ENCODE measurements around the gene UFD1. TPM values are rescaled to one million over a fixed set of nuclear protein-coding genes. Genes with fewer than 3 reads are reported as not detected.

The UFD1 gene
- total and polyA plus RNA-seq, 2 donors (not counting 1 experiment from before 2014, with no cell fraction given), result 43.5 to 70.1 TPM

DNA sequence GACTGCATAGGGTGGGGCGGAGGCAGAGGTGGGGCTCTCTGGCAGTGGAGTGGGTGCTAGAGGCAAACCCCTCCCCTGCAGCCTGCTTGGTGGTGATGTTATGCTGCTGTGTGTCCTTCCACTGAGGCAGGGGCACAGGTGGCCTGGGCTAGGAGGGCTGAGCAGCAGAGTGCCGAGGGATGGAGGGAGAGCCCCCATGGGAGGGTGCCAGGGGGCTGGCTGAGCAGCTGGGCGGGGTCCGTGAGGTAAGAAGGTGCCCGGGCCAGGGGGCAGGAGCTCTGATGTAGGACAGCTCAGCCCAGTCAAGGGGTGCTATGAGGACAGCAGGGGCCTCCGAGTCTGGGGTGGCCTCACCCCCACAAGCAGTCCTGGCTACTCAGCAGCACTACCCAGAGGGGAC, 41.0 kb upstream of the UFD1 start:
- Histone ChIP-seq H3K4me3 (ENCODE audit: control extremely low read depth in 1 of 5, extremely low read depth in 1 of 5, insufficient read depth in 1 of 5, low read depth in 2 of 5, low read length in 4 of 5) (no peak overlapping the region), H3K79me2 (ENCODE audit: control insufficient read depth, insufficient read depth, low read length) (no peaks in the 10 kb centered on the region), H3K4me2 (replicated peaks; ENCODE audit: low read depth, low read length, poor library complexity, severe bottlenecking) (no peak overlapping the region), H3K27ac (ENCODE audit: low read length in 2 of 2) (no peak overlapping the region), H3K9me3 (ENCODE audit: control extremely low read depth in 1 of 3, control insufficient read depth in 2 of 3, insufficient read depth in 1 of 3, low read length in 2 of 3) (peaks cover 0 to 2% (median 0%) of the 10 kb centered on the region in 3 donors), H3K9ac (ENCODE audit: low read length) (no peak overlapping the region), H3K4me1 (ENCODE audit: control insufficient read depth in 2 of 2, insufficient read depth in 2 of 2, low read length in 2 of 2) (peaks cover 8 to 18% of the 10 kb centered on the region in 2 donors), H3K36me3 (replicated peaks in 1 of 2; ENCODE audit: control extremely low read depth in 1 of 2, control insufficient read depth in 1 of 2, extremely low read depth in 1 of 2, insufficient read depth in 2 of 2, low read length in 1 of 2) (no peaks in the 10 kb centered on the region), H2AFZ (ENCODE audit: insufficient read depth, low read depth, low read length, poor library complexity, severe bottlenecking) (no peak overlapping the region), H3K27me3 (replicated peaks in 1 of 4; ENCODE audit: control extremely low read depth in 1 of 4, control insufficient read depth in 3 of 4, insufficient read depth in 4 of 4, low read length in 3 of 4) (peaks cover 0 to 23% (median 2%) of the 10 kb centered on the region in 4 experiments), H4K20me1 (ENCODE audit: control insufficient read depth, insufficient read depth, low read length, poor library complexity, severe bottlenecking) (no peaks in the 10 kb centered on the region)
- no peaks in the 10 kb centered on the region for H3K9me3 Mint-ChIP-seq (ENCODE audit: insufficient read depth)
- no peak overlapping the region for H3K27ac Mint-ChIP-seq
- intact Hi-C loops (cut with micrococcal nuclease), result no loop called here
- H3K27me3 Mint-ChIP-seq, result peaks cover 5% of the 10 kb centered on the region
- ATAC-seq (ENCODE audit: low read depth) (no peak), DNase-seq (no peak)
- ChIA-PET POLR2A (no interaction called here), CTCF (no interaction called here)
- peaks cover 11% of the 10 kb centered on the region for H3K4me1 Mint-ChIP-seq
- TF ChIP-seq, protein P1, sequence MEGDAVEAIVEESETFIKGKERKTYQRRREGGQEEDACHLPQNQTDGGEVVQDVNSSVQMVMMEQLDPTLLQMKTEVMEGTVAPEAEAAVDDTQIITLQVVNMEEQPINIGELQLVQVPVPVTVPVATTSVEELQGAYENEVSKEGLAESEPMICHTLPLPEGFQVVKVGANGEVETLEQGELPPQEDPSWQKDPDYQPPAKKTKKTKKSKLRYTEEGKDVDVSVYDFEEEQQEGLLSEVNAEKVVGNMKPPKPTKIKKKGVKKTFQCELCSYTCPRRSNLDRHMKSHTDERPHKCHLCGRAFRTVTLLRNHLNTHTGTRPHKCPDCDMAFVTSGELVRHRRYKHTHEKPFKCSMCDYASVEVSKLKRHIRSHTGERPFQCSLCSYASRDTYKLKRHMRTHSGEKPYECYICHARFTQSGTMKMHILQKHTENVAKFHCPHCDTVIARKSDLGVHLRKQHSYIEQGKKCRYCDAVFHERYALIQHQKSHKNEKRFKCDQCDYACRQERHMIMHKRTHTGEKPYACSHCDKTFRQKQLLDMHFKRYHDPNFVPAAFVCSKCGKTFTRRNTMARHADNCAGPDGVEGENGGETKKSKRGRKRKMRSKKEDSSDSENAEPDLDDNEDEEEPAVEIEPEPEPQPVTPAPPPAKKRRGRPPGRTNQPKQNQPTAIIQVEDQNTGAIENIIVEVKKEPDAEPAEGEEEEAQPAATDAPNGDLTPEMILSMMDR (IDR thresholded peaks at IDR 0.05), result no peak
- TF ChIP-seq EZH2 (IDR thresholded peaks at IDR 0.05; ENCODE audit: borderline replicate concordance, insufficient read depth, low read depth, low read length, poor library complexity, severe bottlenecking), result no peak
- 98% methylated on average over 6 of the region's 6 CpGs for WGBS (ENCODE audit: insufficient coverage)
- H3K4me3 Mint-ChIP-seq, result no peak overlapping the region

GRCh38 chr22:19519041-19519926, 40.3 kb upstream of the UFD1 start:
- no peaks in the 10 kb centered on the region for H3K27me3 Mint-ChIP-seq
- Histone ChIP-seq H3K4me1 (ENCODE audit: control insufficient read depth in 2 of 2, insufficient read depth in 2 of 2, low read length in 2 of 2) (peaks cover under 1 to 11% of the 10 kb centered on the region in 2 donors), H3K27ac (ENCODE audit: low read length in 2 of 2) (no peak overlapping the region), H3K36me3 (replicated peaks in 1 of 2; ENCODE audit: control extremely low read depth in 1 of 2, control insufficient read depth in 1 of 2, extremely low read depth in 1 of 2, insufficient read depth in 2 of 2, low read length in 1 of 2) (no peaks in the 10 kb centered on the region), H2AFZ (ENCODE audit: insufficient read depth, low read depth, low read length, poor library complexity, severe bottlenecking) (no peak overlapping the region), H4K20me1 (ENCODE audit: control insufficient read depth, insufficient read depth, low read length, poor library complexity, severe bottlenecking) (no peaks in the 10 kb centered on the region), H3K4me2 (replicated peaks; ENCODE audit: low read depth, low read length, poor library complexity, severe bottlenecking) (no peak overlapping the region), H3K79me2 (ENCODE audit: control insufficient read depth, insufficient read depth, low read length) (no peaks in the 10 kb centered on the region), H3K27me3 (replicated peaks in 1 of 4; ENCODE audit: control extremely low read depth in 1 of 4, control insufficient read depth in 3 of 4, insufficient read depth in 4 of 4, low read length in 3 of 4) (peaks cover 0 to 16% (median 0%) of the 10 kb centered on the region in 4 experiments), H3K4me3 (ENCODE audit: control extremely low read depth in 1 of 5, extremely low read depth in 1 of 5, insufficient read depth in 1 of 5, low read depth in 2 of 5, low read length in 4 of 5) (no peak overlapping the region), H3K9me3 (ENCODE audit: control extremely low read depth in 1 of 3, control insufficient read depth in 2 of 3, insufficient read depth in 1 of 3, low read length in 2 of 3) (peaks cover 0 to 4% (median 0%) of the 10 kb centered on the region in 3 donors), H3K9ac (ENCODE audit: low read length) (no peak overlapping the region)
- DNase-seq (no peak), ATAC-seq (ENCODE audit: low read depth) (no peak)
- H3K27ac Mint-ChIP-seq, result no peak overlapping the region
- CTCF ChIA-PET, result no interaction called here
- peaks cover 7% of the 10 kb centered on the region for H3K4me1 Mint-ChIP-seq
- POLR2A ChIA-PET, result no interaction called here
- no peak overlapping the region for H3K4me3 Mint-ChIP-seq
- WGBS (ENCODE audit: insufficient coverage), result 99% methylated on average over 14 of the region's 17 CpGs
- no peak for TF ChIP-seq EZH2 (IDR thresholded peaks at IDR 0.05; ENCODE audit: borderline replicate concordance, insufficient read depth, low read depth, low read length, poor library complexity, severe bottlenecking)
- TF ChIP-seq, protein P1 (IDR thresholded peaks at IDR 0.05), result no peak
- intact Hi-C loops (cut with micrococcal nuclease), result no loop called here
- H3K9me3 Mint-ChIP-seq (ENCODE audit: insufficient read depth), result no peaks in the 10 kb centered on the region
